ENCODE data around the gene CPEB2.

Gene CPEB2

GRCh38 chr4:14985843-14986242 lies 16.4 kb upstream of the CPEB2 start:
- Histone ChIP-seq H2AFZ (ENCODE audit: low read length) (no peak overlapping the region), H3K79me1 (ENCODE audit: low read depth, low read length) (no peaks in the 10 kb centered on the region), H4K8ac (ENCODE audit: low read depth, low read length) (no peak overlapping the region), H3K9ac (ENCODE audit: low read depth, low read length, poor library complexity) (no peak overlapping the region), H3K4me2 (ENCODE audit: insufficient read depth, low read length, poor library complexity, severe bottlenecking) (no peak overlapping the region), H3K23ac (ENCODE audit: low read depth, low read length, poor library complexity) (no peak overlapping the region), H4K91ac (ENCODE audit: low read depth, low read length, poor library complexity) (no peak overlapping the region), H3K9me3 (replicated peaks in 1 of 2; ENCODE audit: control insufficient read depth in 2 of 2, insufficient read depth in 1 of 2, low read depth in 1 of 2, low read length in 2 of 2) (no peaks in the 10 kb centered on the region), H2BK120ac (ENCODE audit: low read depth, low read length) (no peak overlapping the region), H3K36me3 (replicated peaks in 1 of 2; ENCODE audit: control insufficient read depth in 2 of 2, insufficient read depth in 2 of 2, low read length in 2 of 2) (no peaks in the 10 kb centered on the region), H2BK15ac (ENCODE audit: low read length) (no peak overlapping the region), H3K27me3 (ENCODE audit: control insufficient read depth in 3 of 3, insufficient read depth in 3 of 3, low read depth in 1 of 3, low read length in 3 of 3) (no peaks in the 10 kb centered on the region), H3K4ac (ENCODE audit: low read length) (no peak overlapping the region), H3K27ac (replicated peaks; ENCODE audit: low read length) (no peak overlapping the region), H3K14ac (ENCODE audit: low read length) (no peak overlapping the region), H2BK5ac (ENCODE audit: low read length) (no peak overlapping the region), H3K4me1 (ENCODE audit: control insufficient read depth in 2 of 2, insufficient read depth in 1 of 2, low read depth in 1 of 2, low read length in 2 of 2) (no peaks in the 10 kb centered on the region), H2AK5ac (ENCODE audit: low read depth, low read length) (no peak overlapping the region), H3K18ac (ENCODE audit: low read length) (no peak overlapping the region), H2BK12ac (ENCODE audit: low read length) (no peak overlapping the region), H3K4me3 (ENCODE audit: low read length in 2 of 2) (no peak overlapping the region)
- DNase-seq (ENCODE audit: low spot score) = no peak
- no CpG with 5 or more reads among the region's 1 CpG for WGBS, 2 donors (ENCODE audit: extremely low coverage in 2 of 2, insufficient read length in 2 of 2, insufficient replicate concordance in 1 of 2)

DNA sequence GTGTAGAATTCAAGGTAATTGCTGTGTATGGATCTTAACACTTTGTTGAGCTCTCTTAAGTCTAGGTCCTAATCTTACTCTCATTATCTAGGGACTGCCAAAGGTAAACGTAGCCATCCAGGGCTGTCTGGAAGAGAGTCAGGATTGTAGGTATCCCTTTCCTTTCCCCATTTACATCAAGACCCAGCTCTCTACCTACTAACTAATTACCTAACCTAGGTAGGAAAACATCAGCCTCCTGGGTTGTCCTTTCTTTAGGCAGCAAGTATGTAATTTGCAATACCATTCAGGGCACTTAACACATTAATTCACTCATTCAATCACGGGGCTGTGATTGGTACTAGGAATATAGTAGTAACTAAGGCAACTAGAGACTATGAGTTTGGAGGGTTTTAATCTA lies 15.2 kb upstream of the CPEB2 start:
- Histone ChIP-seq H2AFZ (ENCODE audit: low read length) (no peak overlapping the region), H3K9ac (ENCODE audit: low read depth, low read length, poor library complexity) (no peak overlapping the region), H3K18ac (ENCODE audit: low read length) (no peak overlapping the region), H3K4me2 (ENCODE audit: insufficient read depth, low read length, poor library complexity, severe bottlenecking) (no peak overlapping the region), H4K8ac (ENCODE audit: low read depth, low read length) (no peak overlapping the region), H3K4me1 (ENCODE audit: control insufficient read depth in 2 of 2, insufficient read depth in 1 of 2, low read depth in 1 of 2, low read length in 2 of 2) (no peaks in the 10 kb centered on the region), H3K9me3 (replicated peaks in 1 of 2; ENCODE audit: control insufficient read depth in 2 of 2, insufficient read depth in 1 of 2, low read depth in 1 of 2, low read length in 2 of 2) (no peaks in the 10 kb centered on the region), H4K91ac (ENCODE audit: low read depth, low read length, poor library complexity) (no peak overlapping the region), H2BK120ac (ENCODE audit: low read depth, low read length) (no peak overlapping the region), H2BK15ac (ENCODE audit: low read length) (no peak overlapping the region), H3K36me3 (replicated peaks in 1 of 2; ENCODE audit: control insufficient read depth in 2 of 2, insufficient read depth in 2 of 2, low read length in 2 of 2) (no peaks in the 10 kb centered on the region), H2BK12ac (ENCODE audit: low read length) (no peak overlapping the region), H3K27me3 (ENCODE audit: control insufficient read depth in 3 of 3, insufficient read depth in 3 of 3, low read depth in 1 of 3, low read length in 3 of 3) (no peaks in the 10 kb centered on the region), H3K79me1 (ENCODE audit: low read depth, low read length) (no peaks in the 10 kb centered on the region), H2BK5ac (ENCODE audit: low read length) (no peak overlapping the region), H3K4me3 (ENCODE audit: low read length in 2 of 2) (no peak overlapping the region), H3K27ac (replicated peaks; ENCODE audit: low read length) (no peak overlapping the region), H3K4ac (ENCODE audit: low read length) (no peak overlapping the region), H2AK5ac (ENCODE audit: low read depth, low read length) (no peak overlapping the region), H3K14ac (ENCODE audit: low read length) (no peak overlapping the region), H3K23ac (ENCODE audit: low read depth, low read length, poor library complexity) (no peak overlapping the region)
- no CpG with 5 or more reads among the region's 2 CpGs for WGBS, 2 donors (ENCODE audit: extremely low coverage in 2 of 2, insufficient read length in 2 of 2, insufficient replicate concordance in 1 of 2)
- no peak for DNase-seq (ENCODE audit: low spot score)

DNA sequence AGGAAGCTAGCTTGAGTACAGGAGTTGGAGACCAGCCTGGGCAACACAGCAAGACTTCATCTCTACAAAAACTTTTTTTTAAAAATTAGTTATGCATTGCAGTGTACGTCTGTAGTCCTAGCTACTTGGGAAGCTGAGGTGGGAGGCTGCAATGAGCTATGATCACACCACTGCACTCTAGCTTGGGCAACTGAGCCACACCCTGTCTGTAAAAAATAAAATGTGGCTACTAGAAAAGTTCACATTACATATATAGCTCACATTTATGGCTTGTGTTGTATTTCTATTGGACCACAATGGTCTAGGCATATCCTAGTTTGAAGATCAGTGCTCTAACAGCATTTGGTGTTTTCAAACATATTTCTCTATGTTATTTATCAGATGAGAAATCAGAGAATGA lies 11.8 kb upstream of the CPEB2 start:
- H3K14ac ChIP-seq (ENCODE audit: low read length) = no peak overlapping the region
- no peaks in the 10 kb centered on the region for H3K36me3 ChIP-seq (replicated peaks in 1 of 2; ENCODE audit: control insufficient read depth in 2 of 2, insufficient read depth in 2 of 2, low read length in 2 of 2)
- H2BK12ac ChIP-seq (ENCODE audit: low read length) = no peak overlapping the region
- H4K91ac ChIP-seq (ENCODE audit: low read depth, low read length, poor library complexity) = no peak overlapping the region
- H3K27me3 ChIP-seq (ENCODE audit: control insufficient read depth in 3 of 3, insufficient read depth in 3 of 3, low read depth in 1 of 3, low read length in 3 of 3) = no peaks in the 10 kb centered on the region
- H4K8ac ChIP-seq (ENCODE audit: low read depth, low read length) = no peak overlapping the region
- no peak overlapping the region for H2BK120ac ChIP-seq (ENCODE audit: low read depth, low read length)
- no peak overlapping the region for H2AFZ ChIP-seq (ENCODE audit: low read length)
- no peak overlapping the region for H3K18ac ChIP-seq (ENCODE audit: low read length)
- H3K4me3 ChIP-seq (ENCODE audit: low read length in 2 of 2) = no peak overlapping the region
- no peak overlapping the region for H3K4me2 ChIP-seq (ENCODE audit: insufficient read depth, low read length, poor library complexity, severe bottlenecking)
- no peak overlapping the region for H2BK15ac ChIP-seq (ENCODE audit: low read length)
- H3K9me3 ChIP-seq (replicated peaks in 1 of 2; ENCODE audit: control insufficient read depth in 2 of 2, insufficient read depth in 1 of 2, low read depth in 1 of 2, low read length in 2 of 2) = no peaks in the 10 kb centered on the region
- H2BK5ac ChIP-seq (ENCODE audit: low read length) = no peak overlapping the region
- no peak overlapping the region for H3K27ac ChIP-seq (replicated peaks; ENCODE audit: low read length)
- H3K4ac ChIP-seq (ENCODE audit: low read length) = no peak overlapping the region
- no peak overlapping the region for H3K9ac ChIP-seq (ENCODE audit: low read depth, low read length, poor library complexity)
- no peak for DNase-seq (ENCODE audit: low spot score)
- H3K79me1 ChIP-seq (ENCODE audit: low read depth, low read length) = no peaks in the 10 kb centered on the region
- no peak overlapping the region for H2AK5ac ChIP-seq (ENCODE audit: low read depth, low read length)
- H3K4me1 ChIP-seq (ENCODE audit: control insufficient read depth in 2 of 2, insufficient read depth in 1 of 2, low read depth in 1 of 2, low read length in 2 of 2) = no peaks in the 10 kb centered on the region
- no CpG with 5 or more reads among the region's 1 CpG for WGBS, 2 donors (ENCODE audit: extremely low coverage in 2 of 2, insufficient read length in 2 of 2, insufficient replicate concordance in 1 of 2)
- no peak overlapping the region for H3K23ac ChIP-seq (ENCODE audit: low read depth, low read length, poor library complexity)

DNA sequence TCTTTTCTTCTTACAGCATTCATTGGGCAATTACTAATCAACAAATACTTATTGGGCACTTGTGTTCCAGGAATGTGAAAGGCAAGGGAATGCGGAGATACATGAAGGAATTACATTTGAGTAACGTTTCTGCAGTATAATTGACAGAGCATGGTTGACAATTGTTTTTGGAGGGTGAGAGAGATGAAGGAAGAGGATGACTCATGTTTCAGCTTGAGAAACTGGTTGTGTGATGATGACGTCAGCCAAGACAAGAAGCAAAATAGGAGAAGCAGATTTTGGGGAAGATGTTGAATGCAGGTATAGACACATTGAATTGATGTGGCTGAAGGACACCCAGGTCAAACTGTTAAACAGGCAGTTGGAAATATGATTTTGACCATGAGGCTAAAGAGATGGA lies 8.0 kb upstream of the CPEB2 start:
- no peak overlapping the region for H2AFZ ChIP-seq (ENCODE audit: low read length)
- H2AK5ac ChIP-seq (ENCODE audit: low read depth, low read length) = no peak overlapping the region
- no peak overlapping the region for H2BK5ac ChIP-seq (ENCODE audit: low read length)
- H2BK15ac ChIP-seq (ENCODE audit: low read length) = no peak overlapping the region
- no peak overlapping the region for H3K4ac ChIP-seq (ENCODE audit: low read length)
- H3K27me3 ChIP-seq (ENCODE audit: control insufficient read depth in 3 of 3, insufficient read depth in 3 of 3, low read depth in 1 of 3, low read length in 3 of 3) = no peaks in the 10 kb centered on the region
- no CpG with 5 or more reads among the region's 3 CpGs for WGBS, 2 donors (ENCODE audit: extremely low coverage in 2 of 2, insufficient read length in 2 of 2, insufficient replicate concordance in 1 of 2)
- H3K27ac ChIP-seq (replicated peaks; ENCODE audit: low read length) = no peak overlapping the region
- no peak overlapping the region for H2BK120ac ChIP-seq (ENCODE audit: low read depth, low read length)
- no peak overlapping the region for H3K9ac ChIP-seq (ENCODE audit: low read depth, low read length, poor library complexity)
- no peak overlapping the region for H2BK12ac ChIP-seq (ENCODE audit: low read length)
- no peak overlapping the region for H3K14ac ChIP-seq (ENCODE audit: low read length)
- no peak overlapping the region for H4K91ac ChIP-seq (ENCODE audit: low read depth, low read length, poor library complexity)
- H3K4me1 ChIP-seq (ENCODE audit: control insufficient read depth in 2 of 2, insufficient read depth in 1 of 2, low read depth in 1 of 2, low read length in 2 of 2) = no peaks in the 10 kb centered on the region
- no peak for DNase-seq (ENCODE audit: low spot score)
- H3K4me3 ChIP-seq (ENCODE audit: low read length in 2 of 2) = no peak overlapping the region
- H3K36me3 ChIP-seq (replicated peaks in 1 of 2; ENCODE audit: control insufficient read depth in 2 of 2, insufficient read depth in 2 of 2, low read length in 2 of 2) = no peaks in the 10 kb centered on the region
- H4K8ac ChIP-seq (ENCODE audit: low read depth, low read length) = no peak overlapping the region
- H3K9me3 ChIP-seq (replicated peaks in 1 of 2; ENCODE audit: control insufficient read depth in 2 of 2, insufficient read depth in 1 of 2, low read depth in 1 of 2, low read length in 2 of 2) = no peaks in the 10 kb centered on the region
- no peaks in the 10 kb centered on the region for H3K79me1 ChIP-seq (ENCODE audit: low read depth, low read length)
- no peak overlapping the region for H3K23ac ChIP-seq (ENCODE audit: low read depth, low read length, poor library complexity)
- H3K18ac ChIP-seq (ENCODE audit: low read length) = no peak overlapping the region
- no peak overlapping the region for H3K4me2 ChIP-seq (ENCODE audit: insufficient read depth, low read length, poor library complexity, severe bottlenecking)
